GM12872 (cell line): ENCODE results near the gene CCDC148.

Experiments used
- CTCF ChIP-seq: IDR thresholded peaks from 3 replicates; pipeline ENCODE4 v1.5.1; 2011; ENCODE audit warnings: low read depth, mild to moderate bottlenecking, low read length, moderate library complexity; ENCODE audit not compliant: insufficient read depth

The CCDC148 gene

GRCh38 chr2:158255257-158255656 lies 201.3 kb downstream of the CCDC148 start:
- no peak for TF ChIP-seq CTCF

GRCh38 chr2:158253170-158253569 lies 203.4 kb downstream of the CCDC148 start:
- TF ChIP-seq CTCF: no peak

DNA sequence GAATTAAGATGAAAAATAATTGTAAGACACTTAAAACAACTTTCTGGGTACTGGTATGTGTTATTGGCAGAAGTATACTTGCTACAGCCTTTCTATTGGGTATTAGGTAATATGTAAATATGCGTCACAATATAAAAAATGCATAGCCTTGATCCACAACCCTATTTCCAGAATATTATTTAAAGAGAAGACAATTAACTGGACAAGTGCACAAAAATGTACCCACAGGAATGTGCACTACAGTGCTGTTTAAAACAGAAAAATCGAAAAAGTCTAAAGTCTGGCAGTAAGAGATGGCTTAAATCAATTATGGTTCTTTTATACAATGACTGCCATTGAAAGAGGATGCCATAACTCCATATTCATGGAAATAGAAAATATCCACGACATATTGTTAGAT lies 205.2 kb downstream of the CCDC148 start:
- TF ChIP-seq CTCF: no peak

- TF ChIP-seq CTCF: no peak
Measured at GRCh38 chr2:158243392-158243791, 213.2 kb downstream of the CCDC148 start.

- no peak for TF ChIP-seq CTCF
Measured at GRCh38 chr2:158242280-158242679, 214.3 kb downstream of the CCDC148 start.

- no peak for TF ChIP-seq CTCF
Measured at GRCh38 chr2:158240975-158241374, 215.6 kb downstream of the CCDC148 start.

GRCh38 chr2:158239271-158239670 lies 217.3 kb downstream of the CCDC148 start:
- TF ChIP-seq CTCF: no peak

DNA sequence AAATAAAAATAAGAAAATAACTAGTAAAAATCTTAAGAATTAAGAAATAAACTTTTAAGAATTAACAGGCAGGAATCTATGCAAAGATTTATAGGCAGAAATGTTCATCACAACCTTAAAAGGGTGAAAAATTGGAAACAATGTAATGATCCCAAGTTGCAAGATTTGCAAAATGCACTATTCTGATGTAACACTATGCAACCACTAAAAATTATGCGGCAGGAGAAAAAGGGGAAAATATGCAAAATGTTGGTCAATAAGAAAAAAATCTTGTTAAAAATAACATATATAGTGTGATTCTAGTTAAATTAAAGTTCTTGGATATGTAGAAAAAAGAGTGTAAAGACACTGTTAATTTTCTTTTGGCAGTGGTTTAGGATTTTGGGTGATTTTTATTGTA lies 222.1 kb downstream of the CCDC148 start:
- no peak for TF ChIP-seq CTCF
